Caco-2 (cell line): ENCODE data around the gene PDZD8. TPM values are rescaled to one million over a fixed set of nuclear protein-coding genes. Genes with fewer than 3 reads are reported as not detected.

Experiments
- BruUV-seq: library from RNA; stranded (reverse); fragments of 400-500 nt; replicated peaks from 2 replicates; lab custom pipeline; 2021; lab: Mats Ljungman, UMichigan
- CTCF ChIA-PET: fragments of 300-600 bp; sonication (Branson Sonifier 250); formaldehyde crosslinking; loops from one replicate; lab custom pipeline; 2022; ENCODE audit warnings: antibody characterized with exemption; lab: Charles Lee
- POLR2A ChIA-PET: fragments of 300-600 bp; sonication (Branson Sonifier 250); formaldehyde crosslinking; loops from one replicate; lab custom pipeline; 2022; ENCODE audit warnings: antibody characterized with exemption; lab: Charles Lee
- DNase-seq, 2 experiments: peaks; one replicate each; pipeline versions ENCODE4 v3.0.0 to v3.0.0-alpha.2; 2020 to 2022
- H3K27me3 ChIP-seq: replicated peaks from 2 replicates; pipeline ENCODE4 v1.6.0; 2011; ENCODE audit warnings: low read length; ENCODE audit not compliant: control insufficient read depth, insufficient read depth
- H3K36me3 ChIP-seq: 2 replicates; pipeline ENCODE4 v1.5.1; 2011; ENCODE audit warnings: low read length; ENCODE audit not compliant: control insufficient read depth, insufficient read depth
- H3K4me1 ChIP-seq: fragments of 250-450 bp; sonication (Bioruptor Pico); 2 replicates; pipeline ENCODE4 v1.5.1; 2020; ENCODE audit warnings: mild to moderate bottlenecking
- H3K4me3 ChIP-seq: 2 replicates; pipeline ENCODE4 v1.5.1; 2011; ENCODE audit warnings: low read depth, mild to moderate bottlenecking, control low read depth, low read length
- H3K9me3 ChIP-seq: fragments of 250-450 bp; sonication (Bioruptor Pico); 2 replicates; pipeline ENCODE4 v1.5.1; 2020; ENCODE audit warnings: mild to moderate bottlenecking, moderate library complexity
- H3K27ac Mint-ChIP-seq: one replicate; pipeline ENCODE4 v1.8.0; 2022; ENCODE audit warnings: mixed read lengths; ENCODE audit not compliant: unreplicated experiment
- H3K27me3 Mint-ChIP-seq: one replicate; pipeline ENCODE4 v1.8.0; 2022; ENCODE audit warnings: mixed read lengths; ENCODE audit not compliant: insufficient read depth, unreplicated experiment
- H3K36me3 Mint-ChIP-seq: one replicate; pipeline ENCODE4 v1.8.0; 2022; ENCODE audit warnings: mild to moderate bottlenecking, mixed read lengths; ENCODE audit not compliant: insufficient read depth, unreplicated experiment
- H3K4me1 Mint-ChIP-seq: one replicate; pipeline ENCODE4 v1.8.0; 2022; ENCODE audit warnings: low read depth, mixed read lengths; ENCODE audit not compliant: unreplicated experiment
- H3K4me3 Mint-ChIP-seq: one replicate; pipeline ENCODE4 v1.8.0; 2022; ENCODE audit warnings: mild to moderate bottlenecking, moderate library complexity, mixed read lengths; ENCODE audit not compliant: unreplicated experiment
- H3K9me3 Mint-ChIP-seq: one replicate; pipeline ENCODE4 v1.8.0; 2022; ENCODE audit warnings: mixed read lengths; ENCODE audit not compliant: unreplicated experiment
- CTCF ChIP-seq, 2 experiments: fragments of 200-600 bp in 1 of 2; IDR thresholded peaks; 1 replicate in 1 of 2; 2 replicates in 1 of 2; pipeline versions ENCODE4 v1.5.1 to v1.8.0; 2011 to 2022; ENCODE audit warnings: antibody characterized with exemption in 1 of 2, control low read depth in 1 of 2, inconsistent platforms in 1 of 2, low read depth in 1 of 2, low read length in 1 of 2, mild to moderate bottlenecking in 1 of 2, moderate library complexity in 1 of 2; ENCODE audit not compliant: insufficient read depth in 1 of 2, severe bottlenecking in 1 of 2, unreplicated experiment in 1 of 2
- intact Hi-C: fragments of 100-400 bp; cut with micrococcal nuclease; formaldehyde crosslinking; loops from one replicate; pipeline ENCODE4 v1.10.0; 2022; ENCODE audit not compliant: unreplicated experiment
- total RNA-seq: library from RNA; stranded (reverse); gene quantifications from 2 replicates; pipeline ENCODE4 v1.2.3, GENCODE V29; 2022

PDZD8 gene
- total RNA-seq, 1 experiment from 2014 or later, result 49.4 TPM

DNA sequence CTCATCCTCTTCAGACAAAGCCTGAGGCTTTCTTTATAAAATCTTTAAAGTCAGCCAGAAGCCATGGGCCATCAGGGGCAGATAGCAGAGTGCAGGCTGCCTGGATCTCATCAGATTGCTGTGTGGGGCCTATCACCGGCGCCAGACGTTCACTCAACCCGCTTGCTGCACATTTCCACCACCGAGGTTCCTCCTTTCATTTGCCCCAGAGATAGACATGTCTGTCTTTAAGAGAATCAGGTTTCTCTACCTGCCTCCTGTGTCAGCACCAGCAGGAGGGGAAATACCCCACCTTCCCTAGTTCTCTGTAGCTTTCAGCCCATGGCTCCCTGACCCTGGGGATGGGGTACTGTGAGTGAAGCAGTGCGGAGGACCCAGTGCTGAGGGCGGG, 112.3 kb downstream of the PDZD8 start:
- H3K27ac Mint-ChIP-seq, result no peak overlapping the region
- no peak for DNase-seq
- peaks cover 8% of the 10 kb centered on the region for H3K27me3 Mint-ChIP-seq

DNA sequence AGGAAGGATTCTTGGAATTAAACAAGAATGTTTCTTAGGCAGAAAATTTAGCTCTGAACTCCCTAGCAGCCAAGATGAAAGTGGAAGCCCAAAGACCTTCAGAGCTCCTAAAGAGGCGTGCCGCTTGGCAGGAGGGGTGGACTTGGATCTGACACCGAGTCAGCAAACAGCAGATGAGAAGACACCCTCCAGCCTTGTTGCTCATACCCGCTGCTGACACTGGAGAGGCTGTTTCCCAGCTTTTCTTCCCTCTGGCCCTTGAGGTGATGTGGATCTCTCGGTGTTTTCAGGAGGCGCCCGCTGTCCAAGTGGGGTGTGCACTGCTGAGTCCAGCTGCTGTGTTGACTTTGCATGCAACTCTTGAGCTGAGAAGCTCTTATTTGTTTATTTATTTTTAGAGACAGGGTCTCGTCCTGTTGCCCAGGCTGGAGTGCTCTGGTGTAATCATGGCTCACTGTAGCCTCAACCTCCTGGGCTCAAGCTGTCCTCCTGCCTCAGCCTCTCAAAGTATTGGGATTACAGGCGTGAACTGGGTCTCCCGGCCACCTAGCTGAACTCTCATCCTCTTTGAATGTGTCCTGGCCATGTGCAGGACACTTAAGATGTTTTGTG, 112.8 kb downstream of the PDZD8 start:
- ChIA-PET CTCF (interaction anchor here (0.6 kb wide), 1 partner anchor 66 kb away, joined by 3 read pairs; no protein-coding TSS in a partner anchor), POLR2A (no interaction called here)
- TF ChIP-seq CTCF (IDR thresholded peaks at IDR 0.05; ENCODE audit: insufficient read depth in 1 of 2, low read depth in 1 of 2, low read length in 1 of 2, severe bottlenecking in 1 of 2, unreplicated experiment in 1 of 2), result no peak
- no peaks in the 10 kb centered on the region for H3K9me3 Mint-ChIP-seq
- no peak overlapping the region for H3K4me3 Mint-ChIP-seq
- intact Hi-C loops, result no loop called here
- DNase-seq, result no peak
- peaks cover 5% of the 10 kb centered on the region for H3K4me1 Mint-ChIP-seq
- H3K27ac Mint-ChIP-seq, result no peak overlapping the region
- Histone ChIP-seq H3K27me3 (no peaks in the 10 kb centered on the region), H3K4me1 (no peaks in the 10 kb centered on the region), H3K36me3 (no peaks in the 10 kb centered on the region), H3K9me3 (no peaks in the 10 kb centered on the region), H3K4me3 (no peak overlapping the region)
- H3K27me3 Mint-ChIP-seq, result peaks cover 8% of the 10 kb centered on the region
- no peaks in the 10 kb centered on the region for H3K36me3 Mint-ChIP-seq
- BruUV-seq, result no TSS peak

More for the DNA sequence above, 112.3 kb downstream of the PDZD8 start:
- Histone ChIP-seq H3K36me3 (no peaks in the 10 kb centered on the region), H3K4me3 (no peak overlapping the region), H3K9me3 (no peaks in the 10 kb centered on the region), H3K4me1 (no peaks in the 10 kb centered on the region), H3K27me3 (no peaks in the 10 kb centered on the region)
- POLR2A ChIA-PET, result no interaction called here
- H3K4me3 Mint-ChIP-seq, result no peak overlapping the region
- no peaks in the 10 kb centered on the region for H3K9me3 Mint-ChIP-seq
- CTCF ChIA-PET, result interaction anchor here (0.6 kb wide), 1 partner anchor 65 kb away, joined by 3 read pairs; no protein-coding TSS in a partner anchor
- H3K36me3 Mint-ChIP-seq, result no peaks in the 10 kb centered on the region
- TF ChIP-seq CTCF (IDR thresholded peaks at IDR 0.05; ENCODE audit: insufficient read depth in 1 of 2, low read depth in 1 of 2, low read length in 1 of 2, severe bottlenecking in 1 of 2, unreplicated experiment in 1 of 2), result no peak
- BruUV-seq, result no TSS peak
- peaks cover 5% of the 10 kb centered on the region for H3K4me1 Mint-ChIP-seq
- intact Hi-C loops, result no loop called here

DNA sequence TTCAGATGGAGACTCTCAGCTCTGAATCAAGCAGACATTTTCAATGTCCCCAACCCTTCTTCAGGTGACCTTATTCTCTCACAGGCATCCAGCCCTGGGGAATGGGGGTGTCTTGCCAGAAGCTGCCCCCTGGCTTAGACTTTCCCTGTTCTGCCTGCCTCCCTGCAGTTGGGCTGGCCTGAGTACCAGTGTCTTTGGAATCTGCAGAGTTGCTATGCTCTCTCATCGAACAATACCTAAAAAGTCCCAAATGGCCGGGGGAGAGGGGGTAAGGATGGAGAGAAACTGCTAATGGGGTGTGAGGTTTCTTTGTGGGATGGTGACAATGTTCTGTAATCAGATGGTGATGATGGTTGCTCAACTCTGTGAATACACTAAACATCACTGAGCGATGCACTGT, 113.7 kb downstream of the PDZD8 start:
- peaks cover 8% of the 10 kb centered on the region for H3K27me3 Mint-ChIP-seq
- no peak overlapping the region for H3K27ac Mint-ChIP-seq
- intact Hi-C loops, result no loop called here
- no peak for TF ChIP-seq CTCF (IDR thresholded peaks at IDR 0.05; ENCODE audit: insufficient read depth in 1 of 2, low read depth in 1 of 2, low read length in 1 of 2, severe bottlenecking in 1 of 2, unreplicated experiment in 1 of 2)
- POLR2A ChIA-PET, result no interaction called here
- Histone ChIP-seq H3K9me3 (no peaks in the 10 kb centered on the region), H3K4me3 (no peak overlapping the region), H3K4me1 (no peaks in the 10 kb centered on the region), H3K27me3 (no peaks in the 10 kb centered on the region), H3K36me3 (no peaks in the 10 kb centered on the region)
- H3K4me3 Mint-ChIP-seq, result no peak overlapping the region
- CTCF ChIA-PET, result interaction anchor here (0.6 kb wide), 1 partner anchor 235 kb away, joined by 3 read pairs; no protein-coding TSS in a partner anchor
- no peaks in the 10 kb centered on the region for H3K9me3 Mint-ChIP-seq
- BruUV-seq, result no TSS peak
- H3K36me3 Mint-ChIP-seq, result no peaks in the 10 kb centered on the region
- H3K4me1 Mint-ChIP-seq, result peaks cover 5% of the 10 kb centered on the region
- DNase-seq, result no peak
